RWPE2 (cell line): ENCODE measurements around the gene SPHK1.
A peak's percentile ranks its signal among the peaks of the same experiment; 100 is the strongest.

Source experiments
- ATAC-seq: fragments of 200-7000 bp; cut with Tn5 transposase; 3 replicates; pipeline ENCODE4 v1.9.1; 2021; ENCODE audit warnings: low read depth
- DNase-seq: peaks from one replicate; pipeline ENCODE4 v3.0.0-alpha.2; 2020; ENCODE audit warnings: low spot score
- H3K27ac ChIP-seq: fragments of 450-650 bp; 2 replicates; pipeline ENCODE4 v1.5.1; 2017; ENCODE audit warnings: mild to moderate bottlenecking; ENCODE audit not compliant: poor library complexity, severe bottlenecking
- H3K27me3 ChIP-seq: fragments of 250-450 bp; sonication (Bioruptor Pico); 2 replicates; pipeline ENCODE4 v1.5.1; 2021; ENCODE audit warnings: mild to moderate bottlenecking, moderate library complexity; ENCODE audit not compliant: insufficient read depth, poor library complexity, severe bottlenecking
- H3K36me3 ChIP-seq: fragments of 250-450 bp; sonication (Bioruptor Pico); 2 replicates; pipeline ENCODE4 v1.5.1; 2020; ENCODE audit warnings: low read depth, mild to moderate bottlenecking, moderate library complexity
- H3K4me1 ChIP-seq: fragments of 250-450 bp; sonication (Bioruptor Pico); 2 replicates; pipeline ENCODE4 v1.5.1; 2021; ENCODE audit warnings: mild to moderate bottlenecking, moderate library complexity; ENCODE audit not compliant: insufficient read depth, poor library complexity, severe bottlenecking
- H3K4me3 ChIP-seq: fragments of 250-450 bp; sonication (Bioruptor Pico); 2 replicates; pipeline ENCODE4 v1.5.1; 2021; ENCODE audit warnings: mild to moderate bottlenecking, moderate library complexity; ENCODE audit not compliant: severe bottlenecking
- H3K9me3 ChIP-seq: fragments of 250-450 bp; sonication (Bioruptor Pico); 2 replicates; pipeline ENCODE4 v1.5.1; 2021; ENCODE audit warnings: mild to moderate bottlenecking, moderate library complexity; ENCODE audit not compliant: severe bottlenecking
- TF ChIP-seq, protein P1 (sequence below): fragments of 450-650 bp; IDR thresholded peaks from one replicate; pipeline ENCODE4 v1.5.1; 2017; ENCODE audit warnings: mild to moderate bottlenecking, moderate library complexity; ENCODE audit not compliant: poor library complexity, severe bottlenecking

The SPHK1 gene

DNA sequence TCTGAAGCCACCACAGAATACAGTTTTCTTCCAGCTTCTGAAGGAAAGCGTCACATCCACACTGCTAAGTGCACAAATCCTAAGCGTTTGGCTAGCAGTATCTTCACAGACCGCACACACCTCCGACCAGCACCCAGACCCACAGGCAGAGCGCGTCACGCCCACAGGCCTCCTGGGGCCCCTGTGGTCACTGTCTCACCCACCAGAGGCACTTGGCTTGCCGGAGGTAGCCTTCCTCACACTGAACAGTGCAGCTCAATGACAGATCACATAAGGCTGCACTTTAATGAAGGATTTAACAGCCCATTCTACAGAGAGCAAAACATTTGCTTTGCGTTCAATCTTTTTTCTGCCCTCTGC lies 21.2 kb downstream of the SPHK1 start:
- DNase-seq: no peak
- Histone ChIP-seq H3K27me3 (no peaks in the 10 kb centered on the region), H3K9me3 (no peaks in the 10 kb centered on the region), H3K36me3 (peaks cover 41% of the 10 kb centered on the region), H3K4me1 (no peaks in the 10 kb centered on the region), H3K27ac (no peak overlapping the region), H3K4me3 (no peak overlapping the region)
- ATAC-seq: no peak
- TF ChIP-seq, protein P1, sequence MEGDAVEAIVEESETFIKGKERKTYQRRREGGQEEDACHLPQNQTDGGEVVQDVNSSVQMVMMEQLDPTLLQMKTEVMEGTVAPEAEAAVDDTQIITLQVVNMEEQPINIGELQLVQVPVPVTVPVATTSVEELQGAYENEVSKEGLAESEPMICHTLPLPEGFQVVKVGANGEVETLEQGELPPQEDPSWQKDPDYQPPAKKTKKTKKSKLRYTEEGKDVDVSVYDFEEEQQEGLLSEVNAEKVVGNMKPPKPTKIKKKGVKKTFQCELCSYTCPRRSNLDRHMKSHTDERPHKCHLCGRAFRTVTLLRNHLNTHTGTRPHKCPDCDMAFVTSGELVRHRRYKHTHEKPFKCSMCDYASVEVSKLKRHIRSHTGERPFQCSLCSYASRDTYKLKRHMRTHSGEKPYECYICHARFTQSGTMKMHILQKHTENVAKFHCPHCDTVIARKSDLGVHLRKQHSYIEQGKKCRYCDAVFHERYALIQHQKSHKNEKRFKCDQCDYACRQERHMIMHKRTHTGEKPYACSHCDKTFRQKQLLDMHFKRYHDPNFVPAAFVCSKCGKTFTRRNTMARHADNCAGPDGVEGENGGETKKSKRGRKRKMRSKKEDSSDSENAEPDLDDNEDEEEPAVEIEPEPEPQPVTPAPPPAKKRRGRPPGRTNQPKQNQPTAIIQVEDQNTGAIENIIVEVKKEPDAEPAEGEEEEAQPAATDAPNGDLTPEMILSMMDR: no peak

DNA sequence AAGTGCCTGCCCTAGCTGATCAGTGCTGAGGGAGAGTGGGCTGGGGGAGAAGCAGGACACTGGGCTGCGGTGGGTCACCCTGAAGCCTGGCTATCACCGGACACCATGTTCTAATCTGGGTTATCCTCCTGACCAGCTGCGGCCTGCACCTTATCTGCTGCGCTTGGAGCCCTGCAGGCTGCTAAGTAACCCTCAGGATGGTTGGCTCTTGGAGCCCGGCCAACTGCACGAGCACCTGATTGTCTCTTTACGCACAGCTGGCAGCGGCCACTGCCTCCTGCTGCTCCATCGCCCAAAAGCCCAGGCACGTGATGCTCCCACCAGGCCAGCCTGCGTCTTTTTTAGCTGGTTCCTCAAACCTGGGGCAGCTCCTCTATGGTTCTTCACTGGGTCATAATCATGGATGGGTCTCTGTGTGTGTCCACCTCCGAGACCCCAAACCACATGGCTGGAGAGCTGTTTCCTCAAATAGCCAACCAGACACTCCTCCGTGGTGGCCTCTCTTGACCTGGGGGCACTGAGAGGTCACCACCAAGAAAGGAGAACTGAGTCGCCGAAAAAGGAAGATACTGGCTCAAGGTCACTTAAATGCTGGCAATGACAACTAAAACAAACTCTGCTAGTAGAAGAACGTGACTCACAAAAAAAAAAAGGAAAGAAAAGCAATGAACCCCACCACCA lies 21.7 kb downstream of the SPHK1 start:
- no peak overlapping the region for H3K27ac ChIP-seq
- H3K27me3 ChIP-seq: no peaks in the 10 kb centered on the region
- no peaks in the 10 kb centered on the region for H3K9me3 ChIP-seq
- H3K36me3 ChIP-seq: peaks cover 37% of the 10 kb centered on the region
- no peaks in the 10 kb centered on the region for H3K4me1 ChIP-seq
- ATAC-seq (no peak), DNase-seq (no peak)
- TF ChIP-seq, protein P1: no peak
- no peak overlapping the region for H3K4me3 ChIP-seq

- ATAC-seq (no peak), DNase-seq (no peak)
- Histone ChIP-seq H3K4me3 (no peak overlapping the region), H3K27me3 (no peaks in the 10 kb centered on the region), H3K27ac (no peak overlapping the region), H3K4me1 (no peaks in the 10 kb centered on the region), H3K36me3 (peaks cover 26% of the 10 kb centered on the region), H3K9me3 (no peaks in the 10 kb centered on the region)
- TF ChIP-seq, protein P1: no peak
These were observed 23.1 kb downstream of the SPHK1 start for GRCh38 chr17:76407509-76407908.

DNA sequence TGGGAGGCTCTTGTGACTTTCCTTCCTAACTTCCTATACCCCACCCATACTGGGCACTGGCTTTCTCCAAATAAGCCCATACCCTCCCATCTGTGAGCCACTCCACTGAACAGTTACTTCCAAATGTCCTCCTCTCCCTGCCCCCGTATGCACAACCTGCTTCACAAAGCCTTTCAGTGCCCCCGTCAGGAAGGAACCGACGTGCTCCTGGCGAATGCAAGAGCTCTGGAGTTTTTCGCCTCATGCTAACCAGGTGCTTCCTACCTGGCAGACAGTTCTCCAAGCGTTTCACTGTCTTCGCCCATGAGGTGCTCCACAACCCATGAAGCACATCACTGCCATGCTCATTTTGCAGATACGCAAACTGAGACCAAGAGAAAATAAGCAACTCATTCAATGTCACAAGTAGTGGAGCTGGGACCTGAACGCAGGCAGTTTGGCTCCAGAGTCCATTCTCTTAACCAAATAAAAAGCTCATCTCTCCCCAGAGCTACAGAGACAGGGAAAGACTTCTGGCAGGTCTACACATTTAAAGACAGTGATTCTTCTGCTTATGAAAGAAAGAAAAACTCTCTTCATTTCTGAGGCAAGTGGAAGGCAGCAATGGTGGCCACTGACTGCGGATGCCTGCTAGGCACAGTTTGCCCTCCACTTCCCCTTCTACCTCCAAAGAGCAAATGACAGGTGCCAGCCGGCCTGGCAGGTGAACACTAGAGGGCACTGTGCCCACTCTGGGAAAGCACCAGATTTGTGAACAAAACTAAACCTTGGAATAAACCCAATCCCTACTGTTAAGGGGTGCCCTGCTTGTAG lies 23.8 kb downstream of the SPHK1 start:
- Histone ChIP-seq H3K27me3 (no peaks in the 10 kb centered on the region), H3K9me3 (no peaks in the 10 kb centered on the region), H3K4me3 (no peak overlapping the region), H3K27ac (no peak overlapping the region), H3K36me3 (peaks cover 24% of the 10 kb centered on the region), H3K4me1 (no peaks in the 10 kb centered on the region)
- ATAC-seq: peak; percentile 72; the same call in 2 of the 3 replicates
- DNase-seq: peak; percentile 56
- TF ChIP-seq, protein P1: peak; percentile 96
